ENCODE measurements around the gene GM2A. TPM values are rescaled to one million over a fixed set of nuclear protein-coding genes. Genes with fewer than 3 reads are reported as not detected.
A peak's percentile ranks its signal among the peaks of the same experiment; 100 is the strongest.
"Not testable (repeated sequence)": the region's sequence is repeated elsewhere in the genome, so short reads cannot be mapped to it uniquely, and the experiment has no call there.

GM2A gene
- total RNA-seq, 4 donors from 2014 or later = 15.4 to 23.8 (median 18.8) TPM

DNA sequence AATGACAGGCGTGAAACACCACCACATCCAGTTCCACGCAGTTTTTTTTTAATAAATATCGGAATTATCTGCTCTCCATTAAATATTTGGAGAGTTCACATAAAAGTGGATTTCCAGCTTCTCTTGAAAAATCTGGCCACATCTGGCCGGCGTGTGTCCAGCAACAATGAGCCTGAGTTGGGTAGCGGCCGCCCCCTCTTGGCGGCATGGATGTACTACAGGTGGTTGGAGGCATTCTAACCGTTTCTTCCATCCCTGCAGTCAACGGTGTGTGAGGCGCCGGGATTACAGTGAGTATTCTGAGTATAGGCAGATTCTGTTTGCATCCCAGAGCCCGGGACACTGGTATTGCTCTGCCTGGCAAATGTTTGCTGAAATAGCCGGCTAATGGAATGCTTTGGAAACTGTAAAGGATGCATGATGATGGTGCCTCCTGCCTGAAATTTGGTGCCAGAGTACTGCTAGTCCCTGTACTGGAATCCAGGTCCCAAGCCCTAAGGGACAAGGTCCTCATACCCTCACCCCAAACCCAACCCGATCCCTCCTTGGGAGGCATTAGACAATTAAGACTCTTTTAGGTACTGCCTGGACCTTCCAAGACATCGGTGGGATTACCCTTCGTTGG is 13.6 kb upstream of the GM2A start:
- TF ChIP-seq POLR2A (IDR thresholded peaks at IDR 0.05) (no peak), CTCF (IDR thresholded peaks at IDR 0.05) (peak; percentile 45 to 89 (median 60))
- H3K27ac ChIP-seq = no peak overlapping the region
- peaks cover 2 to 8% of the 10 kb centered on the region in 2 donors for H3K4me1 ChIP-seq
- no peaks in the 10 kb centered on the region for H3K36me3 ChIP-seq
- intact Hi-C loops (cut with DNase I) = loop anchor here (5.0 kb wide), 1 partner anchor 67 kb away; no protein-coding TSS in a partner anchor
- no peak overlapping the region for H3K4me3 ChIP-seq (replicated peaks in 1 of 3)
- no peaks in the 10 kb centered on the region for H3K27me3 ChIP-seq
- no peaks in the 10 kb centered on the region for H3K9me3 ChIP-seq
- peak; percentile 41 to 62 for DNase-seq
- WGBS, 2 donors = 62 to 68% methylated on average over 17 of the region's 17 CpGs

DNA sequence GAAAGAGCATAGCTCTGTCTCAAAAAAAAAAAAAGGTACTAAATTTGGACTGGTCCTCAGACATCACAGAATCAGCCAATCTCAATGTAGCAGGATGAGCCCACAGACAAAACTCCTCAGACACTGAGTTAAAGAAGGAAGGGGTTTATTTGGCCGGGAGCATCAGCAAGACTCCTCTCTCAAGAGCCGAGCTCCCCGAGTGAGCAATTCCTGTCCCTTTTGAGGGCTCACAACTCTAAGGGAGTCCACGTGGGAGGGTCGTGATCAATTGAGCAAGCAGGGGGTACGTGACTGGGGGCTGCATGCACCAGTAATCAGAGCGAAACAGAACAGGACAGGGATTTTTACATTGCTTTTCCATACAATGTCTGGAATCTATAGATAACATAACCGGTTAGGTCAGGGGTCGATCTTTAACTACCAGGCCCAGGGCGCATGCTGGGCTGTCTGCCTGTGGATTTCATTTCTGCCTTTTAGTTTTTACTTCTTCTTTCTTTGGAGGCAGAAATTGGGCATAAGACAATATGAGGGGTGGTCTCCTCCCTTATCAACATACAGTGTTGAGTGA is 12.6 kb upstream of the GM2A start:
- not testable (repeated sequence) for H3K36me3 ChIP-seq; H3K4me3 ChIP-seq (replicated peaks in 1 of 3); H3K27ac ChIP-seq; H3K27me3 ChIP-seq; DNase-seq; H3K9me3 ChIP-seq; H3K4me1 ChIP-seq
- 84 to 88% methylated on average over 10 of the region's 10 CpGs for WGBS, 2 donors
- intact Hi-C loops (cut with DNase I) = loop anchor here (10.0 kb wide), 1 partner anchor 106 kb away; no protein-coding TSS in a partner anchor

GRCh38 chr5:151240924-151241635 is 11.9 kb upstream of the GM2A start:
- WGBS, 2 donors = 70 to 77% methylated on average over 2 of the region's 2 CpGs
- intact Hi-C loops (cut with DNase I) = loop anchor here (10.0 kb wide), 1 partner anchor 106 kb away; no protein-coding TSS in a partner anchor
- H3K4me1 ChIP-seq = no peaks in the 10 kb centered on the region
- DNase-seq = peak; percentile 25 to 49
- no peak overlapping the region for H3K27ac ChIP-seq
- no peaks in the 10 kb centered on the region for H3K9me3 ChIP-seq
- H3K4me3 ChIP-seq (replicated peaks in 1 of 3) = no peak overlapping the region
- H3K27me3 ChIP-seq = no peaks in the 10 kb centered on the region
- TF ChIP-seq CTCF (IDR thresholded peaks at IDR 0.05) (no peak), POLR2A (IDR thresholded peaks at IDR 0.05) (no peak)
- no peaks in the 10 kb centered on the region for H3K36me3 ChIP-seq

DNA sequence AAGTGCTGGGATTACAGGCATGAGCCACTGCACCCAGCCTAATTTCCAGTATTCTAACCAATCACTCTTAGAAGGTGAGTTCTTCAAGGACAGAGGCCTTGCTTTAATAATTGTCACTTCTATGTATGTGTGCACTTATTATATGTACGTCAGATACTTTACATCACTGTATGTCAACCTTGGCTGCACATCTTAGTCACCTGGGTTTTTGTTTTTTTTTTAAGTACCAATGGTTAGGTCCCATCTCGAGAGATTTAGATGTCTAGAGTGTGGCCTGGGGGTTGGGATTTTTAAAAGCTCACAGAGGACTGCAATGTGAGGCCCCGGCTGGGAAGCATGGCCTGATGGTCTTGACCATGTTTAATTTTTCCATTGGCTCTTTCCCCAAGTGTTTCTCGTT is 9.9 kb upstream of the GM2A start:
- TF ChIP-seq POLR2A (IDR thresholded peaks at IDR 0.05) = no peak
- no peak for TF ChIP-seq CTCF (IDR thresholded peaks at IDR 0.05)
- Histone ChIP-seq H3K4me1 (no peaks in the 10 kb centered on the region), H3K36me3 (no peaks in the 10 kb centered on the region), H3K27me3 (no peaks in the 10 kb centered on the region), H3K4me3 (replicated peaks in 1 of 3) (no peak overlapping the region), H3K27ac (no peak overlapping the region), H3K9me3 (no peaks in the 10 kb centered on the region)
- intact Hi-C loops (cut with DNase I) = loop anchor here (10.0 kb wide), 1 partner anchor 108 kb away; no protein-coding TSS in a partner anchor
- 80 to 90% methylated on average over 4 of the region's 4 CpGs for WGBS, 2 donors
- DNase-seq = no peak

DNA sequence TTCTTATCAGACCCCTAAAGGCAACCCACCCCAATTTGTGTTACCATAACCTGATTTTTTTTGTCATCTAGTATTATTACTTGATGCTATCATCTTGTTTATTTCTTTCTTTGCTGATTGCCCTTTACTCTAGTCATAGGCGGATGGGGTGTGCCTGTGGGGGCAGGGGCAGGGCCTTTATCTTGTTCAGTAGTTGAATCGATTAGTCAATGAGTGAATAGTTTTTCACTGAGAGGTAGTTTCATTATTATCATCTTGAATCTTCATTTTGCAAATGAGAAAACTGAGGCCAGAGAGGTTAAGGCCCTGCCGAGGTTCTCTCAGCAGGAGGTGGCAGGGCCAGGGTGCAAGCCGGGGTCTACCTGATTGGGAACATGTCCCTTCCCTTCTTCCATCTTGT is 9.4 kb upstream of the GM2A start:
- Histone ChIP-seq H3K27ac (no peak overlapping the region), H3K9me3 (no peaks in the 10 kb centered on the region), H3K27me3 (no peaks in the 10 kb centered on the region), H3K4me3 (replicated peaks in 1 of 3) (no peak overlapping the region), H3K4me1 (no peaks in the 10 kb centered on the region), H3K36me3 (no peaks in the 10 kb centered on the region)
- DNase-seq = no peak
- WGBS, 2 donors = 92 to 93% methylated on average over 4 of the region's 4 CpGs
- TF ChIP-seq CTCF (IDR thresholded peaks at IDR 0.05) = no peak
- no peak for TF ChIP-seq POLR2A (IDR thresholded peaks at IDR 0.05)
- intact Hi-C loops (cut with DNase I) = loop anchor here (10.0 kb wide), 1 partner anchor 109 kb away; no protein-coding TSS in a partner anchor
